GM18951 (cell line): ENCODE data around the gene RAB24.

ENCODE experiments used
- POLR2A ChIP-seq: IDR thresholded peaks from 4 replicates; pipeline ENCODE4 v1.6.1; 2011; ENCODE audit warnings: mild to moderate bottlenecking; ENCODE audit not compliant: insufficient read length, insufficient read depth; ENCODE audit errors: extremely low read depth
- in situ Hi-C: fragments of 300-500 bp; cut with MboI; formaldehyde crosslinking; loops from one replicate; pipeline ENCODE4 v1.12.0; 2022; ENCODE audit warnings: low sequenced_read_pairs, mixed read lengths, inconsistent platforms; ENCODE audit not compliant: unreplicated experiment

RAB24 gene

DNA sequence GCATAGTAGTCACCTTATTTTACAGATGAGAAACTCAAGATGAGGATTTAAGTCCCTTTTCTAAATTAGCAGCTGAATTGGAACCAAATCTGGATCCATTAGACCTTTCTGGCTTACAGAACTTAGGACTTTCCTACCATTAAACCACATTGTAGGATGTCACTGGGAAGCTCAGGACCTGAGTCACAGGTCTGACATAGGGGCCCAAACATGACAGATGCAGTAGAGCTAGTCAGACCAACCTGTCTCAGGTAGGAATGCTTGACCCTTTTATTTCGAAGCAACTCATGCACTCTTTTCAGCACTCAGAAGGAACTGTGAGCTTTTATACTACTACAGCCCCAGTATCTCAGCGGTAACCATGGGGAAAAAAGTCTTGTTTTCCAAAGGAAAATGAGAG is 2.6 kb downstream of the RAB24 start:
- no peak for TF ChIP-seq POLR2A
- in situ Hi-C loops, result no loop called here

DNA sequence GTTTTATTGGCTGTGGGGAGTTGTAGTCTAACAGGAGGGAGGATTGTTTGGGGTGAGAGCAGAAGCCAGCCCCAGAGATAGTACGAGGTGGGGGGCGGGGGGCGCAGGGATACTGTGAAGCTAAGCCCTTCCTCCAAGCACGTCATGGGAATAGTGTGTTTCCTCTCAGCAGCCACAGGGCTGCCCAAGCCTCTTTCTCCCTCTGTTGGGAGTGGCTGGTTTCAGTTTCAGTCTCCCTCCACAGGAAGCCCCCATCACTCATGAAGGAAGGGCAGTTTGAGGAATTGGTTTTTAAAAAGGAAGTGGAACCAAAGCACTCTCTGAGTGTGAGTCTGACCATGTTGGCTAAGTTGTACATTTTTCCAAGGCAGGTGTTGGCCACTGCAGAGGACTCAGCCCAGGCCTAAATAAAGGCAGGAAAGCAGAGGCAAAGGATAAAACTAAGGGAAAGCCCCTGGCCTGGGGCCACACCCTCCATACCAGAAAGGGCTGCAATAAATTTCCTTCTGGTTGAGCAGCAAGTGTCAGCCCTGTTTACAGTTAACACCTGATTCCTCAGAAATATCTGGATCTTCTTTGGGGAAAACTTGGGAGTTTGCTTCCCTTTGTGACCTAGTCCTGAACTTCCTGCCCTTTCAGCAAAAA is 3.2 kb downstream of the RAB24 start:
- in situ Hi-C loops, result no loop called here
- no peak for TF ChIP-seq POLR2A

DNA sequence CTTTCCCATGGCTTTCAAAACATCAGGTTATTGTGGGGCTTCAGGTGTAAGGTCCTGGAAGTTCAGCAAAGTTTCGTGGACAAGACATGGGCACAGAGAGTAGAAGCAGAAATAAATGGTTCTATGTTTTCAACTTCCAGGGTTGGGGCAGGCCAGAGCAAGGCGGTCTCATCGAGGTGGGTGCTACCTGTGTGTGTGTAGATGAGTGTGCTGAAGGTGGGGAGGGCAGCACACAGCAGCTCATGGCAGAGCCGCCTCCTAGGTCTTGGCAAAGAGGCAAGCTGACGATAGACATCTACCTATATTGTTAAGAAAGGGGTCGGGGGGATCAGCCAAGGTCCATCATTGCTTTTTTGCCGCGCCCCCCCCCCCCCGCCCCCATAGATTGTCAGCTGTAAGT is 3.8 kb downstream of the RAB24 start:
- in situ Hi-C loops, result no loop called here
- TF ChIP-seq POLR2A, result no peak

DNA sequence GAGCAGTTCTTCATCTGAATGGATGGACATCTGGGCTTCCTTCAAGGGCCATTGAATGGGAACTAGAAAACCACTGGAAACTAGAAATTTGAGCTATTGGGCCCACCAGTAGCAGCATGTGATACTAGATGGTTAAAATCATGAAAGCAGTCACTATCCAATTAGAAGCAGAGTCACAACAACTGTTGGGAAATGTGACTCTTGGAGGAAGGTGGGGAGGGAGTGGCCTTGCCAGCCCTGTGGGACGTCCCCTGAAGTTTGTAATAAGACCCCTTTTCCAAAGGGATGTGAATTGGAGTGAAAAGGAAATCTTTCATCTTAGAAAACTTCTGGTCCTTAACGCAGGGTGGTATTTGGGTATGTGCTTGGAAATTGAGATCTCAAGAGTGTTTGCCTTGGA is 5.6 kb downstream of the RAB24 start:
- TF ChIP-seq POLR2A, result no peak
- in situ Hi-C loops, result no loop called here

DNA sequence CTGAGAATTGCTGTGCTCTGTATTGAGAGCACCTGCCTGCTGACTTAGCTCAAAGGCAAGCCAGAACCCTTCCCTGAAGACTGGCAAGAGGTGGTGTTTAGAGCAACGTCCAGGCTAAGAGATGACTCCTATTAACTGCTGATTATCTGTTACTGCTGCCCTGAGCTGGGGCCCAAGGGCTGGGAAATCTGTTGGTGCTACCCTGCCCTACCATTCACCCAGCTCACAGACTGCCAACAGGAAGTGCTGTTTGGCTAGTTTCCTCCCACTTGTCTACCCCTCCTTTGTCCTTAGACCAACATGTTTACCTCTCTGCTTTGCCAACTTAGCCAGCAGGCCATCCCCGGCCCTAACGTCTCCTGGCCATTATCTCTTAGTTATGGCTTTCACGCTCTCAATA is 6.9 kb downstream of the RAB24 start:
- no peak for TF ChIP-seq POLR2A
- in situ Hi-C loops, result no loop called here

DNA sequence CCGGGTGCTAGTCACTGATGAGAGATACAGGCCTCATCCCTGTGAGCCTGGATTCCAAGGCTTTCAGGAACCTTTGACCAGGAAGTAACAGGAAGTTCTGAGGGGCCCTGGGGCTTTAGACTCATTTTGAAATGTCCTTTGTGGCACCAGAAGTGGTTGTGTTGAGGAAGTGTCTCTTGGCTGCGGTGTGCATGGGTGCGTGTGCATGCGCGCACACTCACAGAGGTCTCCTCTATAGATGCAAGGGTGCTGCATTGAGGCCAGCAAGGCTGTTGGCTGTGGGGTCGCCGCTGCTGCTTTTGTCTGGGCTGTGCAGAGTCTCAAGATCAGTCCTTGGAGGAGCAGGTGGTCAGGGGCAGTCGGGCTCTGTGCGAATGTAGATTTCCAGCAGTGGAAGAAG is 7.6 kb downstream of the RAB24 start:
- in situ Hi-C loops, result no loop called here
- no peak for TF ChIP-seq POLR2A

DNA sequence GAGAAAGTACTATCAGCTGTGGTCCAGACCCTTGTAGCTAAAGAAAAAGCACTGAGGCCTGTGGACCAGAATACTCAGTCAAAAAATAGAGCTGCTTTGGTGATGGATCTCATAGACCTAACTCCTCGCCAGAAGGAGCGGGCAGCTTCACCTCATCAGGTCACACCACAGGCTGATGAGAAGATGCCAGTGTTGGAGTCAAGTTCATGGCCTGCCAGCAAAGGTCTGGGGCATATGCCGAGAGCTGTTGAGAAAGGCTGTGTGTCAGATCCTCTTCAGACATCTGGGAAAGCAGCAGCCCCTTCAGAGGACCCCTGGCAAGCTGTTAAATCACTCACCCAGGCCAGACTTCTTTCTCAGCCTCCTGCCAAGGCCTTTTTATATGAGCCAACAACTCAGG is 8.9 kb downstream of the RAB24 start:
- in situ Hi-C loops, result no loop called here
- TF ChIP-seq POLR2A, result no peak

DNA sequence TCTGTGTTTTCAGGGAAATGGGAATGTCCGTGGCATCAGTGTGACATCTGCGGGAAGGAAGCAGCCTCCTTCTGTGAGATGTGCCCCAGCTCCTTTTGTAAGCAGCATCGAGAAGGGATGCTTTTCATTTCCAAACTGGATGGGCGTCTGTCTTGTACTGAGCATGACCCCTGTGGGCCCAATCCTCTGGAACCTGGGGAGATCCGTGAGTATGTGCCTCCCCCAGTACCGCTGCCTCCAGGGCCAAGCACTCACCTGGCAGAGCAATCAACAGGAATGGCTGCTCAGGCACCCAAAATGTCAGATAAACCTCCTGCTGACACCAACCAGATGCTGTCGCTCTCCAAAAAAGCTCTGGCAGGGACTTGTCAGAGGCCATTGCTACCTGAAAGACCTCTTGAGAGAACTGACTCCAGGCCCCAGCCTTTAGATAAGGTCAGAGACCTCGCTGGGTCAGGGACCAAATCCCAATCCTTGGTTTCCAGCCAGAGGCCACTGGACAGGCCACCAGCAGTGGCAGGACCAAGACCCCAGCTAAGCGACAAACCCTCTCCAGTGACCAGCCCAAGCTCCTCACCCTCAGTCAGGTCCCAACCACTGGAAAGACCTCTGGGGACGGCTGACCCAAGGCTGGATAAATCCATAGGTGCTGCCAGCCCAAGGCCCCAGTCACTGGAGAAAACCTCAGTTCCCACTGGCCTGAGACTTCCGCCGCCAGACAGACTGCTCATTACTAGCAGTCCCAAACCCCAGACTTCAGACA is 9.5 kb downstream of the RAB24 start:
- in situ Hi-C loops, result no loop called here
- TF ChIP-seq POLR2A, result no peak

DNA sequence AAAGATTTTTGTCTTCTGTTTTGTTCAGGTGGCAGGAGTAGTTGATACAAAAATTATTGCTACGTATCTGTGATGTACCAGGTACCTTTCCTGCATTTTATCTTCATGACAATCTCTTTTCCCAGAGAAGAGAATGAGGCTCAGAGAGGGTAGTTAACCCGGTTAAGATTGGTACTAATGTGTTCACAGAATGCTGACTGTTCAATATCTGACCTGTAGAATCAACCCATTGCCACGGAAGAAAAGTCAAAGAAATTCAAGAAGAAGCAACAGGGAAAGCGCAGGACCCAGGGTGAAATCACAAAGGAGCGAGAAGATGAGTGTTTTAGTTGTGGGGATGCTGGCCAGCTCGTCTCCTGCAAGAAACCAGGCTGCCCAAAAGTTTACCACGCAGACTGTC is 11.8 kb downstream of the RAB24 start:
- in situ Hi-C loops, result no loop called here

DNA sequence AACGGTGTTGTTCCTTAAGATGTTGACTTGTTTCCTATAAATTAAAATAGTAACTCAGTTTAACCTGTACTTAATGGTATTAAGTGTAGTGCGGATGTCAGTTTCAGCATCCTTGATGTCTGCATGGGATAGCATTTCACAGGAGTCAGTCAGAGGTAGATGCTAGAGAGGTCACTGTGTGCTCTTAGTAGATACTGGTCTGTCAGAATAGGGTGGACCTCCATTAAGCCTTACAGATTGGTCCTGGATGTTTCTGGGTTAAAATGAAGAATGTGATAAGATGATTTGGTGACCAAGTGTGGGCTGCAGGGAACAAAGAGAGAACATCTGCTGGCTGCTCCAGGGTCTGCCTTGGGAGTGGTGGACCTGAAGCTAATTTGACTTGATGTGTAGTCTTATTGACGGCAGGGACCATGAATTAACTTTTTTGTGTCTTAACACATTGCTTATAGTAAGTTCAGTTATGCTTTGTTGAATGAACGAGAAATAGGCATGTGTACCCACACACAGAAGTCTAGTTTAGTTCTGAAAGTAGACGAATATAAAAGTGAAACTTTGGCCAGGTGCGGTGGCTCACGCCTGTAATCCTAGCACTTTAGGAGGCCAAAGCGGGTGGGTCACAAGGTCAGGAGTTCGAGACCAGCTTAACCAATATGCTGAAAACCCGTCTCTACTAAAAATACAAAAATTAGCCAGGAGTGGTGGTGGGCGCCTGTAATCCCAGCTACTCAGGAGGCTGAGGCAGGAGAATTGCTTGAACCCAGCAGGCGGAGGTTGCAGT is 12.5 kb downstream of the RAB24 start:
- in situ Hi-C loops, result no loop called here
- no peak for TF ChIP-seq POLR2A

More for the DNA sequence above, 11.8 kb downstream of the RAB24 start:
- TF ChIP-seq POLR2A, result no peak

DNA sequence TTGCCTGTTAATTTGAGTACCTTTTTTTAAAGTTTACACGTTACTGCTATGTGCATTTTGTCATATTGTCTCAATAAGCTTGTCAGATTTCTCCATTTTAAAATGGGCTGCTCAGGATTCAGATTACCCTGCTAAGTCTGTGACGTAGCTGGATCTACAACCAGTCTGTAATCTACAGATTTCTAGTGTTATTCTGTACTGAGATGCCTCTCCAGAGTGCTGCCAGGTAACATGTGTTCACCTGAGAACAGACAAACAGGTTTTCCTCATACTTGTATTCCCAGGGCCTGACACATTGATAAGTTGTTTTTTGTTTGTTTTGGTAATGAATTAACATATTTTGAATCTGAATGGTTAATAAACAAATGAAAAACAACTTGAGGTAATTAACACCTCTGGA is 15.3 kb downstream of the RAB24 start:
- in situ Hi-C loops, result no loop called here
- TF ChIP-seq POLR2A, result no peak

DNA sequence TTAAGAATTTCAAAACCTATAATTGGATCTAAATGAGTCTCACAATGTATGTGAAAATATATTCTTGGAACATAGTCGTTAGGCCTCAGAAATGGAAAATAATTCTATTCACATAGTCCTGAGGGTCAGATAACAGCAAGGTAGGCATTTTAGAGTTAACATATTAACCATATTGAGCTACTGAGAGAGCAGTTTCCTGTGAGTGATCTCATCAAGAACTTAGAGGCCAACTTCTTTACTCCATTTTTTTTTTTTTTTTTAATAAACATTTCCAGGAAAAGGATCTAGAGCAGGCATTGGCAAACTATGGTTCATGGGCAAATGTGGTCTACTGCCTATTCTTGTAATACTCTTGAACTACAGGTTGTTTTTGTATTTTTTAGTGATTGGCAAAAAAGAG is 26.6 kb downstream of the RAB24 start:
- no peak for TF ChIP-seq POLR2A
- in situ Hi-C loops, result no loop called here

DNA sequence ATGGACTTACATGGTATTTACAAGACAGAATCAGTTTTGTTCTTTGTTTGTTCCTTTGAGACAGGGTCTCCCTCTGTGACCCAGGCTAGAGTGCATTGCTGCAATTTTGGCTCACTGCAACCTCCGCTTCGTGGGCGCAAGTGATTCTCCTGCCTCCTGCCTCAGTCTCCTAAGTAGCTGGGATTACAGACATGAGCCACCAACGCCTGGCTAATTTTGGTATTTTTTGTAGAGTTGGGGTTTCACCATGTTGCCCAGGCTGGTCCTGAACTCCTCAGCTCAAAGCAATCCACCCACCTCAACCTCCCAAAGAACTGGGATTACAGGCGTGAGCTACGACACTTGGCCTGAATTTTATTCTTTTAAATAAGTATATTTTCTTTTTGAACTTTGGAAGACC is 27.6 kb downstream of the RAB24 start:
- TF ChIP-seq POLR2A, result no peak
- in situ Hi-C loops, result no loop called here

DNA sequence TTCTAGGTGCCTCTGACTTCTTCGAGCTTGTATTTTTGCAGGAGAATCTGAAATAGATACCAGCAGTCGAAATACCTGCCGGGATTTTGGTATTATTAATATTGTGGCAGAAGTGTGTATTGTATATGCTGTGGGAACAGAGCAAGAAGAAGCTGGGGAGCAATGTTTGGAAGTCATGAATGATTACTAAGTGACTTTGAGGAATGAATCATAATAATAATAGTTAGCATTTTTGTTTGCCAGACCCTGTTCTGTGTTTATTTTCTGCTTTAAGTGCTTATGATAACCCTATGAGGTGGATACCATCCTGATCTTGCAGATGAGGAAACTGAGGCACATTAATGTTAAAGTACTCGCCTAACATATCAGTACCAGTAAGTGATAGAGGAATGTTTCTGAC is 32.4 kb downstream of the RAB24 start:
- in situ Hi-C loops, result no loop called here
- no peak for TF ChIP-seq POLR2A
